CD4-positive, alpha-beta T cell (primary cell): Measurements from ENCODE around the gene CCSER1. TPM values are rescaled to one million over a fixed set of nuclear protein-coding genes. Genes with fewer than 3 reads are reported as not detected.

ENCODE experiments used
- ATAC-seq: fragments of 200-7000 bp; cut with Tn5 transposase; one replicate; pipeline ENCODE4 v1.10.0; 2022; ENCODE audit warnings: mild to moderate bottlenecking; ENCODE audit not compliant: poor library complexity
- CTCF ChIA-PET: fragments of 350-600 bp; sonication (Branson Sonifier 250); formaldehyde crosslinking; loops from one replicate; lab custom pipeline; 2021; ENCODE audit warnings: antibody characterized with exemption, inconsistent platforms; lab: Charles Lee
- POLR2A ChIA-PET: fragments of 350-600 bp; sonication (Branson Sonifier 250); formaldehyde crosslinking; loops from one replicate; lab custom pipeline; 2021; ENCODE audit warnings: antibody characterized with exemption, inconsistent platforms; lab: Charles Lee
- DNase-seq, 14 experiments: peaks; one replicate each; pipeline ENCODE4 v3.0.0-alpha.2; 2013 to 2020; ENCODE audit warnings: mixed read lengths in 2 of 14
- H3K27ac ChIP-seq, 2 donors: one replicate each; pipeline versions ENCODE4 v1.5.1 to v1.7.0; 2013; ENCODE audit warnings: low read length in 2 of 2, low read depth in 1 of 2, mild to moderate bottlenecking in 1 of 2
- H3K27me3 ChIP-seq, 2 experiments: 1 replicate in 1 of 2; 2 replicates in 1 of 2; pipeline versions ENCODE4 v1.6.1 to v1.7.0; 2013; ENCODE audit warnings: low read length in 2 of 2, control low read depth in 1 of 2, mild to moderate bottlenecking in 1 of 2, moderate library complexity in 1 of 2; ENCODE audit not compliant: insufficient read depth in 2 of 2, control insufficient read depth in 1 of 2
- H3K36me3 ChIP-seq: one replicate; pipeline ENCODE4 v1.6.1; 2013; ENCODE audit warnings: low read length, control low read depth; ENCODE audit not compliant: insufficient read depth
- H3K4me1 ChIP-seq: one replicate; pipeline ENCODE4 v1.6.1; 2013; ENCODE audit warnings: low read length, control low read depth; ENCODE audit not compliant: insufficient read depth
- H3K4me3 ChIP-seq: one replicate; pipeline ENCODE4 v1.5.1; 2013; ENCODE audit warnings: mild to moderate bottlenecking, low read length, moderate library complexity
- H3K9me3 ChIP-seq, 2 experiments: 1 replicate in 1 of 2; 2 replicates in 1 of 2; pipeline versions ENCODE4 v1.6.1 to v1.7.0; 2013; ENCODE audit warnings: low read length in 2 of 2, mild to moderate bottlenecking in 2 of 2, control low read depth in 1 of 2, moderate library complexity in 1 of 2; ENCODE audit not compliant: control insufficient read depth in 1 of 2, insufficient read depth in 1 of 2
- H3K27ac Mint-ChIP-seq: one replicate; pipeline ENCODE4 v1.8.0; 2020; ENCODE audit warnings: mixed read lengths
- H3K27me3 Mint-ChIP-seq: one replicate; pipeline ENCODE4 v1.8.0; 2021; ENCODE audit warnings: mixed read lengths
- H3K36me3 Mint-ChIP-seq: one replicate; pipeline ENCODE4 v1.8.0; 2021; ENCODE audit warnings: low read depth, mixed read lengths
- H3K4me1 Mint-ChIP-seq: one replicate; pipeline ENCODE4 v1.8.0; 2021; ENCODE audit warnings: low read depth, mixed read lengths
- H3K4me3 Mint-ChIP-seq: one replicate; pipeline ENCODE4 v1.8.0; 2020; ENCODE audit warnings: mild to moderate bottlenecking, mixed read lengths
- H3K9me3 Mint-ChIP-seq: one replicate; pipeline ENCODE4 v1.8.0; 2020; ENCODE audit warnings: mixed read lengths
- CTCF ChIP-seq: fragments of 200-600 bp; IDR thresholded peaks from one replicate; pipeline ENCODE4 v1.8.0; 2022; ENCODE audit warnings: antibody characterized with exemption, mild to moderate bottlenecking
- intact Hi-C, 2 experiments: fragments of 100-400 bp; cut with DNase I in 1 of 2; cut with micrococcal nuclease in 1 of 2; formaldehyde crosslinking; loops; one replicate each; pipeline versions ENCODE4 v1.15.1 to v1.9.0; 2023 to 2025; cut with DNase I, micrococcal nuclease
- total RNA-seq, 174 experiments: library from RNA in 2 of 174; stranded (reverse) in 2 of 174; gene quantifications; one replicate each; pipeline ENCODE4 v1.2.3 and lab custom pipeline; 2021 to 2026

CCSER1 gene
- total RNA-seq, 2 experiments from 2014 or later = 0.36 to 0.71 TPM

DNA sequence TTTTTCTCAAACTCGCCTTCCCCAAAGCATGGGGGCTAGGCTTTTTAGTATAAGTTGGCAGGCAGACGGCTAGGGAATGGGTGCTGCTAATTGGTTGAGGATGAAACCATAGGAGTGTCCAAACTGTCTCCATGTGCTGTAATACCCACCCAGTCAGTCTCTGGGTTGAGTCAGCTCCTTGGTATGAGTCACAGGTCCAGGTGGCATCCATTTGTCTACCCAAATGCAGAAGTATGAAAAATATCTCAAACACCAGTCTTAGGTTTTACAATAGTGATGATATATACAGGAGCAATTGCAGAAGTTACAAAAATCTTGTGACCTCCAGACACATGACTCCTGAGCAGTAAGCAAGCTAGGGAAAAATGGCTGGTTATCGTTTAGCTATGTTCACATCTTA is 27.4 kb upstream of the CCSER1 start:
- H3K27ac ChIP-seq = no peak overlapping the region
- no peak for ATAC-seq
- Mint-ChIP-seq H3K27ac (no peak overlapping the region), H3K27me3 (no peaks in the 10 kb centered on the region), H3K4me1 (no peaks in the 10 kb centered on the region), H3K4me3 (no peak overlapping the region), H3K36me3 (no peaks in the 10 kb centered on the region), H3K9me3 (no peaks in the 10 kb centered on the region)
- no peak overlapping the region for H3K4me3 ChIP-seq
- ChIA-PET CTCF (no interaction called here), POLR2A (no interaction called here)
- no peaks in the 10 kb centered on the region for H3K9me3 ChIP-seq
- peak in 3 of 14 experiments; percentile 2 to 54 (median 46) for DNase-seq
- TF ChIP-seq CTCF = no peak
- intact Hi-C loops = no loop called here
- no peaks in the 10 kb centered on the region for H3K27me3 ChIP-seq
- no peaks in the 10 kb centered on the region for H3K4me1 ChIP-seq
- H3K36me3 ChIP-seq = no peaks in the 10 kb centered on the region

DNA sequence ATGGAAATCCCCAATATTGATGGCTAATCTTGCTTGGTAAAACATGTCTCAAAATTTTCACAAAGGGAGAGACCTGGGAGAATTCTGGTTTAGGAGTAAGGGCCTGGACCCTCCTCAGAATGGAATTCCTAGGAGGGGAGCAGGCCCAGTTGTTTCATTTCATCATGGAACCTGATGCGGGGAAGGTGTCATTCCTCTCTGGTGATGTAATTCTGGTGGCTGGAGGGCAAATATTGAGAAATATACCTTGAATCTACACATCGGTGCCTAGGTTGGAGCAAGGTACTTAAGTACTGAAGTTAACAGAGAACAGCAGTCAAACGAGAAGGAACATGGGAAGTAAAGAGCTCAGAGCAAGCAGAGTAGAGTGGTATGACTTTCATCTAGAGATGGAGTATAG is 23.2 kb upstream of the CCSER1 start:
- no peak overlapping the region for H3K27ac Mint-ChIP-seq
- no peaks in the 10 kb centered on the region for H3K4me1 Mint-ChIP-seq
- intact Hi-C loops = no loop called here
- ATAC-seq (no peak), DNase-seq (no peak)
- Histone ChIP-seq H3K4me1 (no peaks in the 10 kb centered on the region), H3K27me3 (no peaks in the 10 kb centered on the region), H3K4me3 (no peak overlapping the region), H3K27ac (no peak overlapping the region), H3K36me3 (no peaks in the 10 kb centered on the region), H3K9me3 (no peaks in the 10 kb centered on the region)
- ChIA-PET POLR2A (no interaction called here), CTCF (no interaction called here)
- peaks cover 11% of the 10 kb centered on the region for H3K27me3 Mint-ChIP-seq
- no peak overlapping the region for H3K4me3 Mint-ChIP-seq
- H3K36me3 Mint-ChIP-seq = no peaks in the 10 kb centered on the region
- TF ChIP-seq CTCF = no peak
- H3K9me3 Mint-ChIP-seq = no peaks in the 10 kb centered on the region

GRCh38 chr4:90105274-90105673 is 21.9 kb upstream of the CCSER1 start:
- Histone ChIP-seq H3K4me3 (no peak overlapping the region), H3K9me3 (no peaks in the 10 kb centered on the region), H3K4me1 (no peaks in the 10 kb centered on the region), H3K27me3 (no peaks in the 10 kb centered on the region), H3K27ac (no peak overlapping the region), H3K36me3 (no peaks in the 10 kb centered on the region)
- no peak for ATAC-seq
- Mint-ChIP-seq H3K27ac (no peak overlapping the region), H3K4me1 (no peaks in the 10 kb centered on the region), H3K36me3 (no peaks in the 10 kb centered on the region), H3K4me3 (no peak overlapping the region), H3K27me3 (peaks cover 11% of the 10 kb centered on the region), H3K9me3 (no peaks in the 10 kb centered on the region)
- ChIA-PET CTCF (no interaction called here), POLR2A (no interaction called here)
- TF ChIP-seq CTCF = no peak
- intact Hi-C loops = no loop called here
- DNase-seq = no peak
